NCI-H1436 treated with DMSO at 0.1 percent for 48 hours (cell line): ENCODE data around the gene GJC3.
"Not testable (repeated sequence)": the region's sequence is repeated elsewhere in the genome, so short reads cannot be mapped to it uniquely, and the experiment has no call there.

Experiments used
- DNase-seq: peaks from one replicate; lab custom pipeline; 2025; lab: John Stamatoyannopoulos, UW

Gene GJC3

GRCh38 chr7:99929730-99930053, 272 bp upstream of the GJC3 start:
- no peak for DNase-seq

- DNase-seq = no peak
Observed at GRCh38 chr7:99928188-99928587, 1.2 kb downstream of the GJC3 start.

GRCh38 chr7:99927536-99927935, 1.9 kb downstream of the GJC3 start:
- no peak for DNase-seq

GRCh38 chr7:99926321-99926720, 3.1 kb downstream of the GJC3 start:
- DNase-seq = no peak

GRCh38 chr7:99923200-99923599, 6.2 kb downstream of the GJC3 start:
- no peak for DNase-seq

GRCh38 chr7:99920149-99920548, 9.3 kb downstream of the GJC3 start:
- no peak for DNase-seq

GRCh38 chr7:99919814-99920112, 9.7 kb downstream of the GJC3 start:
- no peak for DNase-seq

GRCh38 chr7:99918959-99919813, 10.2 kb downstream of the GJC3 start, which contains the start of gene TRIM4:
TRIM4 (minus strand) TSS chr7:99919530; CDS start chr7:99919401, 129 bp downstream.
- DNase-seq = peak; percentile 41

GRCh38 chr7:99910976-99911375, 18.4 kb downstream of the GJC3 start:
- no peak for DNase-seq

- DNase-seq = no peak
Observed at GRCh38 chr7:99901581-99901980, 27.8 kb downstream of the GJC3 start.

- DNase-seq = no peak
Observed at GRCh38 chr7:99899830-99900519, 29.4 kb downstream of the GJC3 start.

GRCh38 chr7:99898836-99899235, 30.6 kb downstream of the GJC3 start:
- no peak for DNase-seq

- no peak for DNase-seq
Observed at GRCh38 chr7:99898023-99898357, 31.4 kb downstream of the GJC3 start.

- no peak for DNase-seq
Observed at GRCh38 chr7:99897322-99898022, 31.9 kb downstream of the GJC3 start.

GRCh38 chr7:99894738-99895137, 34.7 kb downstream of the GJC3 start:
- DNase-seq = no peak

- DNase-seq = no peak
Observed at GRCh38 chr7:99893280-99893679, 36.1 kb downstream of the GJC3 start.

- DNase-seq = not testable (repeated sequence)
Observed at GRCh38 chr7:99890348-99890747, 39.1 kb downstream of the GJC3 start.

GRCh38 chr7:99888366-99888765, 41.1 kb downstream of the GJC3 start:
- not testable (repeated sequence) for DNase-seq

- DNase-seq = no peak
Observed at GRCh38 chr7:99881370-99881769, 48.0 kb downstream of the GJC3 start.

GRCh38 chr7:99876933-99877332, 52.5 kb downstream of the GJC3 start, which contains the start of gene OR2AE1:
OR2AE1 (minus strand) TSS chr7:99877033; CDS start chr7:99877033, 0 bp downstream.
- DNase-seq = no peak

GRCh38 chr7:99876491-99876890, 52.9 kb downstream of the GJC3 start:
- DNase-seq = no peak
